Occipital lobe (tissue), 2 donors: ENCODE measurements around the gene TRIM67. TPM values are rescaled to one million over a fixed set of nuclear protein-coding genes. Genes with fewer than 3 reads are reported as not detected.
"Not testable (repeated sequence)": the region's sequence is repeated elsewhere in the genome, so short reads cannot be mapped to it uniquely, and the experiment has no call there.

Source experiments
- DNase-seq: peaks from one replicate; lab custom pipeline; 2025; lab: John Stamatoyannopoulos, UW
- total RNA-seq: library from RNA; depleted of rRNA; stranded (reverse); fragments of >200 nt; gene quantifications from one replicate; pipeline ENCODE4 v1.2.3, GENCODE V29; 2014

TRIM67 gene
- total RNA-seq, 1 donor from 2014 or later, result 44.9 TPM

DNA sequence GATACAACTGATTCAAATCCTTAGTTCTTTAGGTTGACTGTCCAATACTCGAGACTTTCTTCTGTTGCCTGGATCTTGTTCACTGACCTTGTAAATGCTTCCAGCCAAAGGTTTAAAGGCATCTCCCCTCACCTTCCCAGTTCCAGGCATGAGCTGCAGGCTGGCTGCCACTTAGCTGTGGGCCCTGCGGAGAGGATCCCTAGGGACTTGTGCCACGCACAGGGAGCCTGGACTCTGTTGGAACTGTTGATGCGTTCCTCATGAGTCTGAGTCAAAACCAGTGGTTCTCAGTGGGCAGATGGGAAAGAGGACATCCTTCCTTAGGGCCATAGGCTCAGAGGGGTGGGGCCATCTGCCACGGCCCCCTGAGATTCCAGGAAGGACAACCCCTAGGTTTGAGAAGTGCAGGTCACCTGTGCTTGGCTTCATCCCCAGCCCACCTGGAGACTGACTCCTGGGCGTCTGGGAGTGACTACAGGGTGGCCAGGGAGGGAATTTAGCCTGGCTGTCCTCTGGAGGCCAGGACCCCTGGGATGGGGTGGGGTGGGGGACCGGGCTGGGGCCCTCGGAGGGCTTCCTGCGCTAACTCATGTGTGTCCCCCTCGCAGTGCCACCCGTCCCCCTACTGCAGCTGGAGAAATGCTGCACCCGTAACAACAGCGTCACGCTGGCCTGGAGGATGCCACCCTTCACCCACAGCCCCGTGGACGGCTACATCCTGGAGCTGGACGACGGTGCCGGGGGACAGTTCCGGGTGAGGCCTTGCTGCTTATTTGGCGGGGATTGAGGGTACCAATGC is 41.6 kb downstream of the TRIM67 start:
- no peak for DNase-seq

DNA sequence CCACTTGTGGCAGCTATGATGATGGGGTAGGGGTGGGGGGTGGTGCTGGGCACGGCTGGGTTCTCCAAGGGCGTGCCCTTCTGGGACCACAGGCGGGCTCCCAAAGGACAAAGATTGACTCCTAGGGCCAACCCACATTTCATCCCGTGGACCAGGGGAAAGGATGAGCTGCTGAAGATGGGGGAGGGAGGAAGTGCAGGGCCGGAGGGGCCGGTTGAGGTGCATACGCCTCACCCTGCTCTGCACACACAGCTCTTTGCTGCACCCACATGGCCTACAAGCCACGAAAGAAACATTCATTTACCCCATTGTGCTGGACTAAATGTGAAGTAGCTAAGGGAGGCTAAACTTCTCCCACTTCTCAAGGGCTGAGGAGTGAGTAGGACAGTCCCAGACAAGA is 45.0 kb downstream of the TRIM67 start:
- no peak for DNase-seq

DNA sequence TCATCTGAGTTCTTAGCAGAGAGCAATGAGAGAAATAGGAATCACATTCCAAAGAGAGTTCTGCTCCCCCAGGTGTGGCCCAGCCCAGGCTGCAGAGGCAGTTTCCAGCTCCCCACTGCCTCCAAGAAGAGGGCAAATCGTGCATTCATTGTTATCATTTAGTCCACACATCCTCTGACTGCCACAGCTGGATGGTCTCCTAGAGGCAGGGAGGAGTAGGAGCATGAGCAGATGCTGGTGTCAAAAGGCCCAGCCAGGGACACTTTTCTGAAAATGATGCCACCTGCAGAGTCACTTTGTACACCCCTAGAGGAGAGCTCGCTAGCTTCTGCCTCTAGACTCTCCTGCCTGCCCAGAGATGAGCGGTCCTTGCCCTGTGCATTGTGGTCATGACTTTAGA is 45.6 kb downstream of the TRIM67 start:
- DNase-seq, result no peak

DNA sequence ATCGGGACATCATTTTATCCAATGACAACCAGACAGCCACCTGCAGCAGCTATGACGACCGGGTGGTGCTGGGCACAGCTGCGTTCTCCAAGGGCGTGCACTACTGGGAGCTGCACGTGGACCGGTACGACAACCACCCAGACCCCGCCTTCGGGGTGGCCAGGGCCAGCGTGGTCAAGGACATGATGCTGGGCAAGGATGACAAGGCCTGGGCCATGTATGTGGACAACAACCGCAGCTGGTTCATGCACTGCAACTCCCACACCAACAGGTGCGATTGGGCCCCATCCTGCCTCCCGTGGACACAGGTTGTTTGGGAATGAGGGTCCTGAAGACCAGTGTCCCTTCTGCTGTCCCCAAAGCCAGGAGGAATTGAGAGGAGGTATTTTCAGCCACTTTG is 47.1 kb downstream of the TRIM67 start:
- DNase-seq, result no peak

DNA sequence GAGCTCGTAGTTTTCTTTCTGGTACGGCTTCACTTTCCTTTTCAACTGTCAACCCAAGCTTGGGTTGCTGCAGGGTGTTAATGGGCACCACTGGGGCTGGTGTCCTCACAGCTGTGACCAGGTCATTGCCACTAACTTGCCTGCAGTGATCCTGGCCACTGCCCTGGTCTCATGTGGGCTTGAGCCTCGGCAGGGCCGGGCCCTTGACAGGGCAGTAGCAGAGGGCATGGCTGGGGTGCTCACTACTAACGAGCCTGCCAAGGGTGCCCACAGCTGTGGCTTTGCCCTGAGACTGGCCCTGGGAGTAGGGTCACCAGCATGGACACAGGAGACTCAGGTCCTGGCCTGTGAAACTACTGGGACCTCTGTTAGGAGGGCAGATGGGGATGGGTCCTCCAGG is 47.7 kb downstream of the TRIM67 start:
- no peak for DNase-seq

DNA sequence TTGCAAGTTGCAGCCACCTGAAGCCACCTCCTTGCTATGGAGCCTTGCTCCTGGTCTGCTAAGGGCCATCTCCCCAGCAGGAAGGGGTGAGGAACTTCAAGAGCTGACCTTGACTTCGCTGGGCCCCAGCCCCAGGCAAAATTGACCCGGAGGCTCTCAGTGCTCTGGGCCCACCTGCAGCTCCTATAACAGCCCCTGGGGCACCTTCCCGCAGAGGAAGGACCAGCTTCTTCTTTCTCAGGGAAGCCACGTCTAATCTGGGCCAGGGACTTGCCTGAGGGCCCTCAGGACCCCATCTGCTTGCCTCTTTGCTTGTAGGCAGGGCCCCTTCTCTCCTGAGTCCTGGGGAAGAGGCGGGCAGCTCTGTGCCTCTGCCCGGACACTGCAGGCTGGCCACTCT is 48.3 kb downstream of the TRIM67 start:
- DNase-seq, result no peak

DNA sequence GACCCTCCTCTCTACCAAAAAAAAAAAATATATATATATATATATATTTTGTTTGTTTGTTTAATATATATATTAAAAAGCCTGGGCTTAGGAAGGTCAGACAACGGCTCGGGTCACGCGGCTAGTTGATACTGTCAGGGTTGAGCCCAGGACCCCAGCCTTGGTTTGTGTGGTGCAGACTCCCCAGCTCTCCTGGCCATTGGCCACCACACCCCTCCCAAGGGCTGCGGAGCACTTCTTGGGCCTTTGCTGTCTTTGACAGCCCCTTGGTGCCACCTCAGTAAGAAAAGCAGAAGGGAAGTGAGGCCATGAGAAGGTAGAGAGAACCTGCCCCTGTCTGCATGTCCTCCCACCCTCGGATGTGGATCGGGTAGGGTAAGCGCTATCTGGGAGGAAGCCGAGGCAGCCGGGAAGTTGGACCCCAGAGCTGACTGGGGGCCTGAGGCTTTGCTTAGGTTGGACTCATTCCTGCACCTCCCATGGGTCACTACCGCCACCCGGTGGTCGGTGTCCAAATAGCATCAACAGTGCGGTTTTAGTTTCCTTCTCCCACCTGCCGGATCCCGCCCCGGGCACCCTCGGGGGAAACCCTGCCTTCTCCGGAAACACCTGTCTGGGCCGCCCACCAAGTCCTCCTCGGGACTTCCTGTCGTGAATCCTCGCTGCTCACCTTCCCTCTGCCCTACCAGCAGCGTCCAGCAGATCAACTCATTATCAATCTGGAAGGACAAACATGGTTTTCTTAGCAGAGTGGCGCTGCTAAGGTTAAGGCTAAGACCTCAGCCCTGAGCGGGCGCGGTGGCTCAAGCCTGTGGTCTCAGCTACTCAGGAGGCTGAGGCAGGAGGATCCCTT is 49.4 kb downstream of the TRIM67 start:
- peak; percentile 20 for DNase-seq

DNA sequence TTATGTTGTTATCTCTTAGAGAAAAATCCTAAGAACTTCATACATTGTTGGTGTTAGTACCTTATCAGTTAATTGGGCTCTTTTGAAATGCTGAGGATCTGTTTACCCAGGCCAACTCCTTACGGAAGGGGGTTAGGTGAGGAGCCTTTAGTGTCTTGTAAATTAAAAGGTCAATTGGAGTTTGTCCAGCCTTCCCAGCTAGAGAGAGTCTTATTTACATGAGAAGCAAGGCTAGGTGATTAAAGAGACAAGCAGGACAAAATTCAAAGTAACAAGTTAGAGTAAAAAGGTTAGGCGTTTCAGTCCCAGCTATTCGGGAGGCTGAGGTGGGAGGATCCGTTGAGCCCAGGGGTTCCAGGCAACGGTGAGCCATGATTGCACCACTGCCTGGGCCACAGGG is 50.4 kb downstream of the TRIM67 start:
- not testable (repeated sequence) for DNase-seq

DNA sequence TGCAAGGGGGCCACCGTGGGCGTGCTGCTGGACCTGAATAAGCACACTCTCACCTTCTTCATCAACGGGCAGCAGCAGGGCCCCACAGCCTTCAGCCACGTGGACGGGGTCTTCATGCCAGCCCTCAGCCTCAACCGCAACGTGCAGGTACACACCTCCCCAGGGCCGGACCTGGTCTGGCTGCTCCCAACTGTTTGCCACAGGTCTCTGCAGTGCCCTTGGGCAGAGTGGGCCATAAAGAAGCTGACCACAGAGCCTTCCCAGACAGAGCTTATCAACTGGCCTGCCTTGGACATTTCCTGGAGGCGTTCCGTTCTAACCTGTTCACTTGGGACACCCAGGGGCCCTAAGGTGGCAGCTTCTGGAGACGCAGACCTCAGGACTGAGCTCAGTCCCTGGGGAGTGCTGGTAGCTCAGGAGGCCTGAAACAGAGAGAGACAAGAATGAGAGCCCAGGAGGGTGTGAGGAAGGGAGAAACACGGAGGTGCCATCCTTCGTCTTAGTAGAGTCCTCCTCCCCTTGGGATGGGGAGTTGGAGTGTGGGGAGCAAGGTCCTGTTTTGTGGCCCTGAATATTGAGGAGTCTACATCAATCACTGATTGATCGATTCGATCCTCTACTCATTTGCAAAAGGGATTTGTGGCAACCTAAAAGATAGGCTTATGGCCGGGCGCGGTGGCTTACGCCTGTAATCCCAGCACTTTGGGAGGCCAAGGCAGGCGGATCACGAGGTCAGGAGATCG is 52.1 kb downstream of the TRIM67 start:
- no peak for DNase-seq

DNA sequence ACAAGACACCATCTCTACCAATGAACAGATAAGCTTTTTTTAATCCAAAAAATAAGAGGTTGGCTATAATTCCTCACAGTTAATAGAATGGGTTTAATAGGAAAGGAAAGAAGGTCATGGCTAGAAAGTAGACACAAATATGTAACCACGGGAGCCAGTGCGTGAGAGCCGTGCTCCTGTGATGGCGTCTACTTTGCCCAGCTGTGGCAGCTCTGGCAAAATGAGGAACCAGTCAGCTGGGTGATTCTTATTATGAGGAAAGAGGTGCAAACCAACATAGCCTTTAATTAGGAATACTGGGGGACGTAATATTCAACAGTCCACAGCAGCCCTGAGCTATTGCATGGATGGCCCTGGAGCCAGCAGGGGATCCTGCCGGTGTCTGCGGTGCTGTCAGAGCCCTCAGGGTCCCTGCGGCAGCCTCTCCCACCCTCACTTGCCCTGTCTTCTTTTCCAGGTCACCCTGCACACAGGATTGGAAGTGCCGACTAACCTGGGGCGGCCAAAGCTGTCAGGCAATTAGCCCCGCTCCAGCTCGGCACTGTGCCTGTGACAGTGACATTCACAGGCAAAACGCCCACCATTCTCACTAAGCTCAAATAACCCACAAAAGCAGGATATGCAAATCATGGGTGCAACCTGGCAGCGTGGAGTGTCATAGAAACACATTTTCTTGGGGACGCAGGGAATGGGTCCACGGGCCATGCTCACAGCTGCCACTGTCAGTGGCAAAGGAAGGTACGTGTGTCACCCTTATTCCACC is 53.2 kb downstream of the TRIM67 start:
- no peak for DNase-seq

DNA sequence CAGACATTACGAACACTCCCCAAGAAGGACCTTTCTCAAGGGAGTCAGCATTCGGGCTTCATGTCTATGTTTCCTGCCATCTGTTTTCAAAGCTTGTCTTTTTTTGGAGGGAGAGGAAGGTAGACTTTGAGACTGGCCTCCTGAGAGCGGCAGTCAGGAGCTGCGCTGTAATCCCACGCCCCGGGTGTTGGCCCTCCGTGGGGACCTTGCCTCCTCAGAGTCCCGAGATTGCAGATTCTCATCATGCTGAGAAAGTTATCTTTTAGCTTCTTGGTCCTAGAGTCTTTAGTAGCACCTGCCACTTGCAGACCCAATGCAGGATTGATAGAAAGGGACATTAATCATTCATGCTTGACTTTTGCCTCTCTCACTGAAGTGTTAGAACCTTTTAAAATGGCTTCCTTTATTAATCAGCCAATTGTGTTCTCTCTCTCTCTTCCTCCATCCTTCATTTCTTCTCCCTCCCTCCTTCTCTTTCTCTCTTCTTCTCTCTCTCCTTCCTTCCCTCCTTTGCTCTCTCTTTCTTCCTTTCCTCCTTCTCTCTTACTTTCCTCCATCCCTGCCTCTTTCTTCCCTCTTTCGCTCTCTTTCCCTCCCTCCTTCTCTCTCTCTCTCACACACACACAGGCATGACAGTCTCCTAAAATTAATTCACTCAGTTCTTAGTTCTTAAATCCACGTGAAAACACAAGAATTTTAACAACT is 54.0 kb downstream of the TRIM67 start:
- no peak for DNase-seq

DNA sequence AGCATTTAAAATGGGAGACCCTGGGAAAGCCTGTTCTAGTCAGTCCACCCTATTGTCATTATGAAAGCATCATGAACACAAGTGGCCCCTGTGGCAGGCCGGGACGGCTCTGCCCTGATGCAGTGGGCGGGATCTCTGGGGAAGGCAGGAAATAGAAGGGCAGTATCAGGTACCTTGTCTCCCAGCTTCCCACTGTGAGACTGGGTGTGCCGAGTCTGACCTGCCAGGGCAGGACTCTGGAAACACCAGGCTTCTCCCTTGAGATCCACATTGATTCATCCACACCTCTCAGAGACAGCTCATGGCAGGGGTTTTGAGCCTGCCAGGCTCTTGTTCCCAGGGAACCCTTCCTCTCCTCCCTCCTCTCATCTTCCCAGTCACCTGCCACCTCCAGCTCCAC is 54.6 kb downstream of the TRIM67 start:
- DNase-seq, result no peak

DNA sequence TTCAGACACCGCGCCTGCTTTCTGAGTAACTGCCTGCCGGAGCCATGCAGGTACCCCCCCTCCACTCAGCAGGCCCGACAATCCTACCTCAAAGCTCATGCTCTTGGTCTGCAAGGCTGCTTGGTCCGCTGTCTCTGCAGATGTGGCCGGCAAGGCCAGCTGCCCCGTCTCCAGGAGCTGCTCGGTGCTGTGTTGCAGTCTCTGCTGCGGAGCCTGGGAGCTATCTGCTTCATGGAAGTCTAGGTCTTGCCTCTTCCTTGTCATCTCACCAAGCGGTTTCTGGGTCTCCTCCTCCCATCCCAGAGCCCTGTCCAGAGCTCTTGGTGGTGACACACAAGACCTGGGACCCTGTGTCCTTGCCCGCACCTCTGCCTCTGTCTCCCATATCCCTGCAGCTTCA is 55.2 kb downstream of the TRIM67 start:
- DNase-seq, result no peak

DNA sequence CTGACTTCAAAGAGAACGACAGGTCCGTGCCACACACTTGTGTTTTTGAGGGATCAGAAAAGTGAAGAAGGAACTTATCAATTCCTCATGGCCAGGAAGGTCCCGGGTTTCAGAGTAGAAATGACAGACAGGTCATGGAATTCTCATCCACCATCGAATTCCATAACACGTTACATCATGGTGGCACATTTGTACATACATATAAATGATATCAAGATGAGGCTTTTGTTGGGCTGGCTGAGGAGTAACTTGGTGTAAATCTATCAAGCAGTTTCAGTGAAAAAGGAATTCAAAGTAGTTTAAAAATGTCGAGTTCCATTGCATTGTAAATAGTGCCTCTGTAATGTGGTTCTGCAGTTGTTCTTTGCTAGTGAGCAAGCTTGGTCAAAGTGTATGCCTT is 56.2 kb downstream of the TRIM67 start:
- DNase-seq, result no peak

DNA sequence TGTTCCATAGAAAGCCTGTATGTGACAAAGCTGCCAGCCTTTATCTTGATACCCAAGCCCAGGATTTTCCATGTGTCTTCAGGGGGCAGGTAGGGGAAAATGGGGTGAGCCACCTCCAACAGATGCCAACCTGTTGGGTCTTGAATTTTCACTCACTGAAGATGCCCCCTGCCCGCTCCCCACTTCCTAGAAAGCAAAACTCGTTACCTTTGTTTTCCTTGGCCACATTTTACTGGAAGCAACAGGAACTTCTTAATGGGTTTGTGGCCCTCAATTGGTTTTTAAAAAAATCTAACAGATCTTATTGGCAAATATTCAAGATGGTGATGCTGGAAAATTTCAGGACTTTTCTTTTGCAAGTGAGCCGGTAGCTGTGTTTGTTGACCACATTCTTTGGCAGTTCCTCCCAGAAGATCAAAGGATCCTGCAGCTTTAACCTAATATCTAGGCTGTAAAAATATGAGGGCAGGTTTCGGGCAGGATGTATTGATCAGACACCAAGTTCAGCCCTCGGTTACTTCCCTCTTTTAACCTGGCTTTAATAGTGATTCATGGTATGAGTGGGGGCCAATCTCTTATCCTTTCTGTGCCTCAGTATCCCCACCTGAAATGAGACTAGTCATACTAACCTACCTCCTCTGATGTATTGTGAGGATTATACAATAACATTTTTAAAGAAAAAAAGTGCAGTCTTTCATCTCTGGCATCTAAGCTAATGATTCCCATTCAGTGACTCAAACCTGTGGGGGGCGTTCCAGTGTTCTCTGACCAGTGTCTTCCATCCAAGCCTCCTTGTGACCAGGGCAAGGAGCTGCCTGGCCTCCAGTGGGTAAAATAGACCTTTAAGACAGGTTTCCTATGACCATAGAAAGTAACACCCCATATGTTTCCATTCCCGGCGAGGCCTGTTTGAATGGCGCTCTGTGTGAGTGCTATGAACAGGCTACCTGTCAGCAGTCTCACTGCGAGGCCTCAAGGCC is 57.9 kb downstream of the TRIM67 start:
- no peak for DNase-seq

DNA sequence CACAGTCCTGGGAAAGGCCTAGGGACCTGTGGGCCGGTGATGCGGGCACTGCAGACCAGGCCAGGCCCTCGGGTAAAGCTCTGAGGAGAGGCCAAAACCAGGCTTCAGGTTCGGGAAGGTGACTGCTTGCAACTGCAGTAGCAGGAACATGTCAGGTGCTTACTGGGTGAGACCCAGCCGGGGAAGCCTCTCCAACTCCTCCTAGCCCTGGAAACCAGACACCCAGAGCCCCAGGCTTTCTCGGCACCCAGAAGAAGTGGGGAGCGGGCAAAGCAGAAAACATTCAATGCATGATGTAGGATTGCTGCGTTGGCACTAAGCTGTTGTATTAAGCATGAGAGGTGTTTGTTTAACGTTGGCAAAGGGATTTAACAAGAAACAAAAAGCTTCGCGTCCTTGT is 58.9 kb downstream of the TRIM67 start:
- DNase-seq, result no peak

DNA sequence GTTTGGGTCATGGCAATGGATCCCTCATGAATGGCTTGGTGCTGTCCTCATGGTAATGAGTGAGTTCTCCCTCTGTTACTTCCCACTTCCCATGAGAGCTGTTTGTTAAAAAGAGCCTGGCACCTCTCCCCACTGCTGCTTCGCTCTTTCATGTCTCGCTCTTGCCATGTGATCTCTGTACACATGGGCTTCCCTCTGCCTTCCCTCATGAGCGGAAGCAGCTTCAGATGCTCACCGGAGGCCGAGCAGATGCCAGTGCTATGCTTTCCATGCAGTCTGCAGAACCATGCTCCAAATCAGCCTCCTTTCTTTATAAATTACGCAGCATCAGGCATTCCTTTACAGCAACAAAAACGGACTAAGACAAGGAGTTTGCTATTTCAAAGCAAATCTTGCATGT is 64.3 kb downstream of the TRIM67 start:
- DNase-seq, result no peak

DNA sequence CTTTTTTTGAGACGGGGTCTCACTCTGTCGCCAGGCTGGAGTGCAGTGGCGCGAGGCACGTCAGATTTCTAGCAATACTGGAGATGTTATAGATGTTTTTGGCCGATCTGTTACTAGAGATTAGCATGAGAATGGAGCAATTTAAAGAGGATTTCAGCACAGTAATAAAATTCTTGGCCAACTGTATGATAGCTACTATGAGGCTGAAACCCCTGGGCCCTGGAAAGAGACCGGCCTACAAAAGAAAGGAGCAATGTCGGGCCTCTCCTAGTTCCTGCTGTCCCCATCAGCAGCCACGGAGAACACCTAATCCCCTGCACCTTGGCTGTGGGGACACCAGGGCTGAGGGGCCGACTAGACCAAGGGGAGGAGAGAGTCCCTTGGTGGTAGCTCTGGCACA is 69.7 kb downstream of the TRIM67 start:
- DNase-seq, result no peak
